Left lobe of liver (tissue), 2 donors: ENCODE data around the gene TDRKH. TPM values are rescaled to one million over a fixed set of nuclear protein-coding genes. Genes with fewer than 3 reads are reported as not detected.
A peak's percentile ranks its signal among the peaks of the same experiment; 100 is the strongest.

ENCODE experiments used
- ATAC-seq: fragments of 200-7000 bp; cut with Tn5 transposase; one replicate; pipeline ENCODE4 v1.9.1; 2020; ENCODE audit warnings: mild to moderate bottlenecking, moderate library complexity
- DNase-seq: peaks from one replicate; pipeline ENCODE4 v3.0.0-alpha.2; 2020; ENCODE audit warnings: low spot score
- total RNA-seq: library from RNA; stranded (reverse); gene quantifications from one replicate; pipeline ENCODE4 v1.2.1, GENCODE V29; 2021
- donor health status: DM: no; HTN: no; CAD: no; lungs with moderate emphysema.
- donor health status: DM: no; HTN: yes; CAD: no.

Gene TDRKH
- total RNA-seq, 1 donor from 2014 or later = 2.2 TPM

DNA sequence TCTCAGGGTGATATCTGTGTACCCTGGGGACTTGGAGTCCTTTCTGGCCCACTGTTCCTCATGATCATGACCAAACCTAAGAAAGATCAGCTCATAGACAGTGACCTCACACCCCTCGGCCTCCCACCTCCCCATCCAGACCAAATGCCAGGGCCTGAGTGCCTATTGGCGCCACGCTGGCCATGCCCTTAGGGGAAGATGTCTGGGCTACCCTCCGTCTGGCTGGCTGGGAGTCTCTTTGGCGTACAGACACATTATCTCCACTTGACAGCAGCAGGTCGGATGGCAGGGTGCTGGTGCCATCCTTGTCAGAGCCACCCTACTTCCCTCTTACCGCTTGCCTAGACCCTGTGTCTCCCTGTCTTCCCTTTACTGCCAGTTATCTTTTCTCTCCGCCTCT is 32.9 kb upstream of the TDRKH start:
- DNase-seq = no peak

DNA sequence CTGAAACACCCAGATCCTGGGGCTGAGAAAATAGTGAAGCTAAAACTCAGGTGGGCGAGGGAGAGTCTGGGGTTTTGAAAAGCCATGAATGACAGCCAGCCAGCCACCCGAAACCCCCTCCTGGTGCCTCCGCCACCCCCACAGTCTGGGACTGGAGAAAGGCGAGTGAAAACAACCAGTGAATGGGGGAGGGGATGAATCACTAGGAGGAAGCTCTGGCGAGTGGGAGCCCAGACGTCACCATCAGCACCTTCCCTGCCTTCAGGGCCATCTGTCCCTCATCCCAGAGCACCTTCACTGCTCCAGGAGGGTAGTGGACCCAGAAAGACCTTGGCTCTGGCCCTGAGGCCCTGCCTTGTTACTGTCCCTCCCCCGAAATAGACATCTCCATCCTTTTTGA is 32.1 kb upstream of the TDRKH start:
- DNase-seq = no peak

More for the DNA sequence above, 32.9 kb upstream of the TDRKH start:
- ATAC-seq = no peak

DNA sequence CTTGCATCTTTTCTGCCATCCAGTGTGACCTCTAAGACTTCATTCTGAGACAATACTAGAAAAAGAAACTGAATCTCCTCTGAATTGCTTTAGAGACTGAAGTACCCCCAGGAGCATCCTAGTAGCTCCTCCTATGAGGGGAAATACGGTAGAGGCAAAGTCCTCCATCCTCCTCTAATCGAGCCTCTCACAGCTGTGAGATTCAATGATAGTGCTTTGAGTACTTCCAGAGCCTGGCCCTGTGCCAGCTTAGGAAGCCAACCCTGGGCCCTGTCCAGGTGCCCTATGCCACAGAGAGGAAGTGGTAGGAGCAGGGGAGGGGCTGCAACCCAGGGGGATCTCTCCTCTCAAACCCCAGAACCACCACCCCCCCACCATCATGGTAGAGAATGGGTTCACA is 30.6 kb upstream of the TDRKH start:
- ATAC-seq (peak; percentile 59), DNase-seq (peak; percentile 85)

More for the DNA sequence above, 32.1 kb upstream of the TDRKH start:
- no peak for ATAC-seq

DNA sequence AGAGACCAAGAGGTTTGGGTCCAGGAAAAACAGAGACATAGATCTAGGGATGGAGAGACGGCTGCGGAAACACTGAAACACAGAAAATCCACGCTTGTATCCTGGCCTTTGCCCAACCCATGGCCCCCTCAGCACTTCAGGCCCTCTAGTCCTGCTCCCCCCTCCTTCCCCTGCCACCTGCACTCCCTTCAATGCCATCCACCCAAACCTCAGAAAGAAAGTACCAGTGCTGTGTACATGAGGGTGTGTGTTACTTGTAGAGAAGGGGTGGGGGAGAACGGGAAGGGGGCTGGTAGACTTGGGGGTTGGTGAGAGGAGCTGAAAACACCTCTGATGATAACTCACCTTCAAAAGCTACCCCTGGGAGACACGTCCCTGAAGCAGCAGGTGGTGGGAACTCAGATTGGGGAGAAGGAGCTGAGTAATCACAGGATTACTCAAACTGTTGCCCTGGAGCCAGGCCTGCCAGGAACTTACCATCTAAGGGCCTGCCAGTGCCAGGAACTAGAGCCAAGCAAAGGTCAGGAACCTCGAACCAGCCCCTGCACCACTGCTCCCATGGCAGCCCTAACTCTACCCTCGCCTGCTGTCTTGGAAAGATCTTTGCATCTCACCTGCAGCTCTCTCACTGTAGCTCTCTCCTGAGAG is 29.8 kb upstream of the TDRKH start:
- ATAC-seq (peak; percentile 75), DNase-seq (peak; percentile 86)

DNA sequence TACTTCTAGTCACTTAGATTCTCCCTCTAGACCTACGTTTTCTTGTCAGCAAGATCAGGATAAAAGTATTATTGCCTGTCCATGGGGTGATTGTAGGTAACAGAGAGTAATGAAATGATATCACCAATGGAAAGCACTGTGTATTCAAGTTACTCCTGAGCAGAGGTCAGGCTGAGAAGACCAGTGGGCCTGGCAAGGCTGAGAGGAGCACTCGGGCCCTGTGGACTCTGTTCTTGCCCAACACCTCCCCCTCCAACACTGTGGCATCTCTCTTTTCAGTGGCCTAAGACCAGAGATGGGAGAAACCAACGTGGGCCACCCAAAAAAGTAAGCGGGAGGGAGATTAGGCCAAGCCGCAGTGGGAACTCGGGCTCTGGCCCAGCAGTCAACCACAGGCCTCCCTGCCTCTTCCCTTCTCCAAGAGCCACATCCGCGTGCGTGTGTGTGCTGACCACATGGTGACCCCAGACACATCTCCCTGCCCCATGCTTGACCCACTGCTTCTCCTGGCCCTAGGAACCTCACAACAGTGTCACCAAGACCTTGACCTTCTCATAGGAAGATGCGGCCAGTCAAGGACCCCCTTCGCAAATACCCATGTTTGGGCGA is 29.0 kb upstream of the TDRKH start:
- peak; percentile 72 for DNase-seq
- peak; percentile 72 for ATAC-seq

DNA sequence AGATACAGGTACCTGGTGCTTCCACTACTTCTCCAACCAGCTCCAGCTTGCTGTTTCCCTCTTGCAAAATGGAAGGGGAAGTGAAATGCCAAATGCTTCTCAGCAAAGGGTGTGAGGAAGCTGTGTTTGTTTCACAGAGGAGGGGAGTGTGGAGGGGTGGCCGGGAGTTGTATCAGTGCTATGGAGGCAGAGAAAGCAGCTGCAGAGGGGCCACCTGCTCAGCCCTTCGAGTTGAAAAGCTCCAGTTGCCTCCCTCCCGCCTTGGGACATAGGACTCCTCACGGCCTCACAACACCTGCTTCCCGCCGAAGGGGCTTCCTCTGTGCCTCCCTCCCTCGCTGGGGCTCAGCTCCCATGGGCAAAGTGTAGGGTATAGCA is 27.0 kb upstream of the TDRKH start:
- DNase-seq (no peak), ATAC-seq (no peak)

DNA sequence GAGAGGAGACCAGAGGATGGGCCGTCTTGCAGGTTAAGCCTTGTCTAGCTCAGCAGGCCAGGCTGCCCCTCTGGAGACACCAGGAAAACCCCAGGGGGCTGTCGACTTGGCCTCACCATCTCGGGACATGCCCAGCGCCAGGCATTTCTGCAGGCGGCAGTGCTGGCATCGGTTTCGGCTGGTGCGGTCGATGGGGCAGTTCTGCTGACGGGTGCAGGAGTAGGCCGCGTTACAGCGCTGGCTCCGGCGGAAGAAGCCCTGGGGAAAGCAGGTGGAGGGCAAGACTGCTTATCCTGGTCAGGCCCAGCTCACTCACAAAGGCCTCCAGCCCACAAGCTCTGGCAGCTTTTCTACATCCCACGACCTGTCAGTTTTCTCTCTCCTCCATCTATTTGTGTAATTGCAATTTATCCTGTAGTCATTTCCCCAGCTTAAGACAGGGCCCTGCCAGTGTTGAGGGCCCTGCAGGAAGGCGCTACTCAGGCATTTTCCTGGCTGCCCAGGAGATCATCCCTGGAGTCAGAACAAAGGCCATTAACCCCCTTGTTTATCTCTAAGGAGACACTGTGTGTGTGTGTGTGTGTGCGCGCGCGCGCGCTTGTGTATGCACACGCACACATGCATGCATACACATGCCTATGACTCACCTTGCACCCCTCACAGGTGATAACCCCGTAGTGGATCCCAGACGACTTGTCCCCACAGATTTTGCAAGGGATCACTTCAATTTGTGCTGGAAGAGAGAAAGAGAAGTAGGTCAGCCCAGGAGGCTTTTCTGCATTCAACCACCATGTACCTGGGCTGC is 26.4 kb upstream of the TDRKH start:
- DNase-seq = no peak

DNA sequence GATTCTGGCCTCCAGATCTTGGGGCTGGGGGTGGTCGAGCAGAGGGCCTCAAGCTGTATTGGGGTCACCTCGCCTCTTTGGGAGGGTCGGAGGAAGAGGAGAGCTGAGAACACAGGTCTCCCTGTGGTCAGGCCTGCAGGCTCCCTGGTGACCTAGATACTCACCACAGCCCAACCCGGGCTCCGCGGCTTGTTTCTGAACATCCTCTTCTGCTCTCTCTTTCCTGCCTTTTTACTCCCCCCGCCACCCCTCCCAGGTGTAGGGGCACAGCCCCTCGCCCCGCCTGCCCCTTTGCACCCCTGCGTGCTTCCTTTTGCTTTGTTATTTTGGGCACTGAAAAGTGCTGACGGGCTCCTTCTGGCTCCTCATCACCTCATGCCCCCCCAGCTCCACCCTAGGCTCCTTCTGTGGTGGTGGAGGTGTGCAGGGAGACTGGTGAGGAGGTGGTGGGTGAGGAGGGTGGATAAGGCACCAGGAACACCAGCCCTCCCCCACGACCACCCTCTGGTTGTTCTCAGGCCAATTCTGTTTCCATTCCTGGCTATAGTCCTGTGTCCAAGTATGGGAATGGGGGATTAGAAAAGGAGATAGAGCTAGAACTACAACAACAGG is 25.5 kb upstream of the TDRKH start:
- ATAC-seq (no peak), DNase-seq (no peak)

More for the DNA sequence above, 26.4 kb upstream of the TDRKH start:
- no peak for ATAC-seq

DNA sequence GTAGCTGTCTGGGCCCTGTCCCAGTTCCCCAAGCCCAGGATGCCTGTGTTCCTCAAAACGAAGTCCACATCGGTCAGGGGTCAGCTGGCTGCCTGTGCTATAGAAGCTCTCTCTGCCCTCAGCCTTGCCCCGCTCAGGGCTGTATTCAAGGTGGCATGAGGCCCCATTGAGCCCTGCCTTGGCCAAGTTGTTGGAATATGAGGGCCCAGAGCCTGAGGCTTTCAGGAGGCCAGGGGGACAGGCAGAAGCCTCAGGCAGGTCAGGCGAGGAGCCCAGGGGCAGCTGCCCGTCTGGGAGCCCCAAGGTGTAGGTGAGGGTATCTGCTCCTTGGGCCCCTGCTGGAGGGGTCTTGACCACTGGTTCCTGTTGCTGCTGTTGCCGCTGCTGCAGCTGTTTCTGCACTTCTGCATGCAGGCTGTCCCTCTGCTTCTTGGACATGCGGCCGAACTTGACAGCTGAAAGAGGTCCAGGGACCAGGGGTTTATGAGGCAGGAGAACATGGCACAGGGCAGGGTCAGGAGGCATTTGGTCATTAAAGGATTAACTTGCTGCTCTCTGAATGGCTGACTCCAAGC is 24.8 kb upstream of the TDRKH start:
- ATAC-seq (no peak), DNase-seq (no peak)

DNA sequence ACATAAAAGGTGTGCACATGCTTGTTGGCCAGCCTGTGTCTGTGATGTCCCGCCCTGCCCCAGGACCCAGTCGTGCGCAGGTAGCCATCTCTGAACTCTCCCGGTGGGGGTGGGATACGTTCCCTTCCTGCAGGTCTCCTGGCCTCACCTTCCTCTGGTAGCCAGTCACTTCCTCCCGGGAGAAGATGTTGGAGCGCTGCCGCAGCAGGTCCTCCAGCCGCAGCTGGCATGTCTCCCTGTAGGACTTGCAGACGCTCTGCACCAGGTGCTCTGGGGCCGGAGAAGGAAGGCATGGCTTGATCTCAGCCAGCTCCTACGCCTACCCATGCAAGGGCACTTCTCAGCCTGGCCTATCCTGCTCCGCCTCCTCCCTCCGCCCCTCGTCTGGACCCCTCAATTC is 24.1 kb upstream of the TDRKH start:
- DNase-seq (no peak), ATAC-seq (no peak)

DNA sequence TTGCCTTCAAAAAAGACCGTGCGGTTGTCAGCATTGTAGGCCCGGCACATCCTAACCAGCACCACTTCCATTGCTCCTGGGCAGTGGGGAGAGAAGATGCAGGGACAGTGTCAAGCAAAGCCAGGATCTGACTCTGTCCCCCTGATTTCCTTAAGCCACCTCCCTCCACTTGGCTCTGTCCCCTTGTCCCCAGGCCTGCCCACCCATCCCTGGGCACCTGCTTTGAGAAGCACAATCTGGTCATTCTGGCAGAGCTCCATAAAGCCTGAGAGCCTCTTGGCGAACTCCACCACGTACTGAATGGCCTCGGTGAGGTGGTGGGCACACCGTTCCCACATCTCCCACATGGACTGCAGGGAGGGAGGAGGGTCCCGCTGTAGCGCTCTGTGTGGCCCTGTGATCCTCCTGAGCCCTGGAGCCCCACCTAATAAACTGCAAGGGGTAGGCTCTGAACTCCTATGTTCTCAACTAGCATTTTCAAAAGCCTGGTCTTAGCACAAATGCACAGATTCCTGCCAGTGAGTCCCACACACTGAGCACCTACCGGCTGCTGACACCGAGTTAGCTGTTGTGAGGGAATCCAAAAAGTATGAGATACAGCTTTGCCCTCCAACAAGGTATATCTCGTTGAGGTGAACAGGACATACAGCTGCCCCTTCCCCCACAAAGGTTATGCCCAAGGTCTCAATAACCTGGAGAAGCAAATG is 23.1 kb upstream of the TDRKH start:
- DNase-seq = no peak

DNA sequence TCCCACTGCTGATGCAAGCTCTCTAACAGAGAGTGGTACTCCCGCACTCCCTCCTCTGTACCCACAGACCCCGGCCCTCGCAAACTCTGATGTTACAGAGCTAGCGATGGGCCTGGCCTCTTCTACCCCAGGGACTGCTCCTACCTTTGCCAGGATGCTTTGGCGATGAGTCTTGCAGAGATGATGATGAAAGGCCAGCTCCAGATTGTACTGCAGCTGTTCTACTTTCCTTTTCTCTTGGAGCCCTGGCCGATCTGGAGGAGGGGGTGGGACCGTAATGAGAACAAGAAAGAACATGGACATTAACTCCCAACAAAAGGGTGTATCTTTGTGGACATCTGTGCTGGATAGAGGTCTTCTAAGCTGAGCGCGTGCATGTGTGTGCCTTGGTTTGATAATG is 20.9 kb upstream of the TDRKH start:
- DNase-seq (no peak), ATAC-seq (no peak)

More for the DNA sequence above, 23.1 kb upstream of the TDRKH start:
- no peak for ATAC-seq

DNA sequence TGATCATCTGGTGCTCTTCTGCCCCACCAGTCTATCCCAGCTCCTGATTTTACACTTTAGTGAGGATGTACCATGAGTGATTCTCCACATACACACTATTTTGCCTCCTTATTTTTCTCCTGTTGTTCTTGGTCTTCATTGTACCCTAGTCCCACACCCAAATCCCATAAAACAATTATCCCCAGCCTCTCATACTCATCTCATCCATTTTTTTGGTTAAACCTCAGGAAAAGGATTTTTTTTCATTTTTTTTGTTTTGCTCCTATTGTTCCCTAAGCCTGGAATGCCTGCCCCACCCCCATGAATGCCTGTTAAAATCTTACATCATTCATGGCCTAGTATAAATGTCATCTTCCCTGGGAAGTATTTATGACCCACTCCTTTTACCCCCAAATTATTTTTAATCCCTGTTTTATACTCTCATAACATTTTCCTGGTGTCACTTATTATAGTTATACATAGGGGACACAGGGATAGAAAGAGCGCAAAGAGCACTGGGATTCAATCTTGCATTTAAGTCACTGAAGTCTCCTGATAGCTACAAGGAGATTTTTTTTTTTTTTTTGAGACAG is 19.8 kb upstream of the TDRKH start:
- DNase-seq (no peak), ATAC-seq (no peak)

DNA sequence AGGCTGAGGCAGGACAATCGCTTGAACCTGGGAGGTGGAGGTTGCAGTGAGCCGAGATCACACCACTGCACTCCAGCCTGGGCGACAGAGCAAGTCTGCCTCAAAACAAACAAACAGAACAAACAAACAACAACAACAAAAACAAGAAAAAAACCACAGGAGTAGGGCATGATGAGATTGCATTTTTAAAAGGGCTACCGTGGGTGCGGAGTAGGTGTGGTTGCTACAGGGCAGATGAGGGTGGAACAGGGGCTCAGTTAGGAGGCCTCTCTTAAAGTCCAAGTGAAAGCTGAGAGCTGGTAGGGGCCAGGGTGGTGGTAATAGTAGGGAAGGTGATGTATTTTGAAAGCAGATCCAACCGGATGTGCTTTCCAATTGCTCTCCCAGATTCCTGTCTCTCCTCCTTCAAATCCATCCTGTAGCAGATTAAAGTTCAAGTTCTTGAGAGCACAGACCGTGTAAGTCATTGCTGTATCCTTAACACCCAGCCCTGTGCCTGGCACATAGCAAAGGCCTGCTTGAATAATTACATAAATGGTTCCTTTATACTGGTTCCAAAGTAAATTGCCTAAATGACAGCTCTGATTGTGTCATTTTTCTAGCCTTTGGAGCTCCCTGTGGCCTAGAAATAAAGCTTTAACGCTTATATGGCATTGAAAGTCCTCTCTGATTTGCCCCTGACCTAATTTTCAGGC is 19.1 kb upstream of the TDRKH start:
- DNase-seq = no peak
- peak; percentile 5 for ATAC-seq

DNA sequence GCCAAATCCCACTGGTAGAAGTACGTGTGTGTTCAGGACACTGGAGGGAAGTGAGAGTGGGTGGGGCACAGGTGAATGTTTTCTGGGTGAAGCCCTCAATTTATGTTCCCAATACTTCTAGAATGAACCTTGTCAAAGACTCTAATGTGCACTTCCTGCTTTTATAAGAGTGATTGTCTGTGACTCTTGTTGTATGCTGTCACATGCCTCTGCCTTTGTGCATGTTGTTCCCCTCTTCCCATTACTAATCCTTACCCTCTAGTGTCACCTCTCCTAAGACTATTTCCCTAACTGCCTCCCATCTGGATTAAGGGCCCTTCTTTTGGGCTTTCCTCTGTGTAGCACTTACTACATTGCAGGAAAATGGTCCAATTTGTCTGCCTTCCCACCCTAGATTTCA is 17.5 kb upstream of the TDRKH start:
- DNase-seq = no peak
- no peak for ATAC-seq

DNA sequence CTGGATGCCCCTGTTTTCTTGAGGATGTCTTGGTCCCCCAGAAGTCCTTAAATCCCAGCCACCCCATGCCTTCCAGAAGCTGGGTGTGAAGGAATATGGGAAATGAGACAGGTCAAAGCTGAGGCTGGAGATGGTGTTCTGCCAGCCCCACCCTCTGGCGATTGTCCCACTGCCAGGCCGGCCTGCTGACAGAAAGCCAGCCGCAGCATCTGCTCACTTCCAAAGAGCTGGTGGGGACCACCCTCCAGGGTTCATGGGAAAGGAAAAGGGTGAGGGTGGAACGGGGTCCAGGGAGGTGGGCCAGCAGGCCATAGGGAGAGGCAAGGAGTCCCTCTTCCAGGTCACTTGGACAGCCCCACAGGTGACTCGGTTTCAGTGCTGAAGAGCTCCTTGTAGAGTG is 16.8 kb upstream of the TDRKH start:
- DNase-seq (no peak), ATAC-seq (peak; percentile 5)

DNA sequence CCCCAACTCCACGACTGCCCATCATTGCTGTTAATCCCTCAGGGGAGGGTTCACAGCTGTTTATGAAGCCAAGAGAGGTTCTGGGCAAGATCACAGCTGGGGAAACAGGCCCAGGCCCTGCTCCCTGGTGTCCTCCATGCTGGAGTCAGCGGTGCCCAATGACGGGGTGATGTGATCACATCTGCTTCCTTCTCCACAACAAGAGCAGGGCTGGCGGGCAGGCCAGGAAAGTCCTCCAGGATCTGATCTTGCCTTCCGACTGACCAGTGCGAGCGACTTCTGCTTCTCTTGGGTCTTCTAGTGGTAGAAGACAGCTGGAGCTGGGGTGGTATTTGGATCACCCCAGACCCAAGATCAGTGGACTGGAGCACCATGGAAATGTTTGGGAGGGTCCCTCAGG is 15.9 kb upstream of the TDRKH start:
- DNase-seq = no peak
- ATAC-seq = peak; percentile 24

DNA sequence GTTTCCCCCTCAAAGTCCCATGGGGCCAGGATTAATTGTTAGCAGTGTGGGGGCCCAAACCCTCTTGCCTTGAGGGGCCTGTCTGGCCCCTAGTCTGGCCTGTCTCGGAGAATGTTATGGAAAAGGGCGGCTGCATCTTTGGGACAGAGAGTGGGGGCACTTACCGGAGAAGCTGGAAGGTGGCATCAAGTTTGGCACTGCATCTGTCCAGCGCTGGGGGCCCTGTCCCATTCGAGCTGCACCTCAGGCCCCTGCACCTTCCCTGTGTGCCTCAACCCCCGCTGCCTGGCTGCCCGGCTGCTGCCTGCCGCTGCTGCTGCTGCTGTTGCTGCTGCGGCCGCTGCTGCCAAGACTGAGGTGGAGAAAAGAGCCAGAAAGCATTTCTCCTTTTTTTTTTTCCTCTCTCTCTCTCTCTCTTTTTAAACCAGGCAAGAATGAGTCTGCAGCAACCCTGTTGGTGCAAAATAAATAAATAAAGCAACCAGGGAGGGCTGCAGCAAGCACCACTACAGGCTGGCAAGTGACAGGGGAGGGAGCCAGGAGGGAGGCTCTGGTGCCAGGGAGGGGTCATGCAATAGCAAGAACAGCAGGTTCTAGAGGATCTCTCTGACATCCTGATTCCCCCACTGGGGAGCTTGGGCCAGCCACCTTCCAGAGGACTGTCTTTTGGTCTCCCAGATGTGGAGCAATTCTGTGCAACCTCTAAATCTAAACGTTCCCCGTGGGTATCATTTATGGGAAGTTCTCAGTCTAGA is 14.9 kb upstream of the TDRKH start, which contains the start of gene LINGO4:
TSS of gene LINGO4 (minus strand) at position 354 of the 755 bp plus-strand sequence. CDS start 2,715 bp downstream, outside the sequence.
- ATAC-seq = peak; percentile 44

DNA sequence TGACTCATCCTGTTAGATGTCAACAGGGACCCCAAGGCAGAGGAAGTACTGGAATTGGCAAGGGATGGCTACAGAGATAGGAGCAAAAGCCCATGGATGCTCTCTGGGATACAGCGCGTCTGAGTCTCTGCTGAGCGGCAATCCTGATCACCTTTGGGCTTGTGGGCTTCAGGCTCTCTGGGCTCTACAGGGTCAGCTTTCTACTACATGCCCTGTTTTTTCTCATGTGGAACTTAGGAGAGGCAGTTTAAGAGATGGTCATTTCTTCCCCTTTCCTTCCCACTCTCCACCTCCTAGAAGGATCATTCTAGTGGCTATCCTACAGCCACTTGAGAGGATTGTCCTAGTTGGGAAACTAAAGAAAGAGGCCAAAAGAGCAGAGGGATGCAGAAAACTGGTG is 13.6 kb upstream of the TDRKH start:
- ATAC-seq = no peak
- DNase-seq = no peak

More for the DNA sequence above, 14.9 kb upstream of the TDRKH start, which contains the start of gene LINGO4:
- DNase-seq = no peak
